ENCODE data around the gene LDLRAD4.

Gene LDLRAD4

DNA sequence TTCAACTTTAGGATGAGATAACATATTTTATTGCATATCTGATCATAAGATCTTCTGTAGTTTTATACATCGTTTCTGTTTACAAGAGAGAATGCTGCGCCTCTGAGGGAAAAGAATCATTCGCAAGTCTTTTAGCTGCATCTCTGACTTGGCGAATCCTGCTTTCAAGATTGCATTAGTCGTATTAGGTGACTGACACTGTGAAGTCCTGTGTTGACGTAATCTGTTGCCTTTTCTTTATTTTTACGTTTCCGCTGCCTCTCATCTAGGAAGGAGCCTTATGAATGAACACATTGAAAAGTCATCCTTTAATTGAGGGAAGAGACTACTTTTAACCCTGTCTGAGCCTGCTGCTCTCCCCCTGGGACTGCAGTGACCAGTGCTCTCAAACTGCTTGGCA is 101.5 kb downstream of the LDLRAD4 start:
- no peak overlapping the region for H3K27ac ChIP-seq (replicated peaks; ENCODE audit: low read length)
- no peak overlapping the region for H2BK120ac ChIP-seq (ENCODE audit: low read depth, low read length)
- H3K4ac ChIP-seq (ENCODE audit: low read length), result no peak overlapping the region
- H3K9me3 ChIP-seq (replicated peaks in 1 of 2; ENCODE audit: control insufficient read depth in 2 of 2, insufficient read depth in 1 of 2, low read depth in 1 of 2, low read length in 2 of 2), result peaks cover 6 to 8% of the 10 kb centered on the region in 2 donors
- H2BK12ac ChIP-seq (ENCODE audit: low read length), result no peak overlapping the region
- no CpG with 5 or more reads among the region's 8 CpGs for WGBS, 2 donors (ENCODE audit: extremely low coverage in 2 of 2, insufficient read length in 2 of 2, insufficient replicate concordance in 1 of 2)
- H3K23ac ChIP-seq (ENCODE audit: low read depth, low read length, poor library complexity), result no peak overlapping the region
- H2AFZ ChIP-seq (ENCODE audit: low read length), result no peak overlapping the region
- H3K36me3 ChIP-seq (replicated peaks in 1 of 2; ENCODE audit: control insufficient read depth in 2 of 2, insufficient read depth in 2 of 2, low read length in 2 of 2), result no peaks in the 10 kb centered on the region
- no peak overlapping the region for H3K4me3 ChIP-seq (ENCODE audit: low read length in 2 of 2)
- no peak overlapping the region for H3K9ac ChIP-seq (ENCODE audit: low read depth, low read length, poor library complexity)
- no peaks in the 10 kb centered on the region for H3K79me1 ChIP-seq (ENCODE audit: low read depth, low read length)
- no peak overlapping the region for H2AK5ac ChIP-seq (ENCODE audit: low read depth, low read length)
- H2BK5ac ChIP-seq (ENCODE audit: low read length), result no peak overlapping the region
- no peaks in the 10 kb centered on the region for H3K27me3 ChIP-seq (ENCODE audit: control insufficient read depth in 3 of 3, insufficient read depth in 3 of 3, low read depth in 1 of 3, low read length in 3 of 3)
- no peak overlapping the region for H4K91ac ChIP-seq (ENCODE audit: low read depth, low read length, poor library complexity)
- H3K14ac ChIP-seq (ENCODE audit: low read length), result no peak overlapping the region
- no peak overlapping the region for H4K8ac ChIP-seq (ENCODE audit: low read depth, low read length)
- H3K4me1 ChIP-seq (ENCODE audit: control insufficient read depth in 2 of 2, insufficient read depth in 1 of 2, low read depth in 1 of 2, low read length in 2 of 2), result peaks cover 0 to 1% of the 10 kb centered on the region in 2 donors
- no peak overlapping the region for H3K18ac ChIP-seq (ENCODE audit: low read length)
- no peak overlapping the region for H3K4me2 ChIP-seq (ENCODE audit: insufficient read depth, low read length, poor library complexity, severe bottlenecking)
- no peak overlapping the region for H2BK15ac ChIP-seq (ENCODE audit: low read length)
- DNase-seq (ENCODE audit: low spot score), result no peak

DNA sequence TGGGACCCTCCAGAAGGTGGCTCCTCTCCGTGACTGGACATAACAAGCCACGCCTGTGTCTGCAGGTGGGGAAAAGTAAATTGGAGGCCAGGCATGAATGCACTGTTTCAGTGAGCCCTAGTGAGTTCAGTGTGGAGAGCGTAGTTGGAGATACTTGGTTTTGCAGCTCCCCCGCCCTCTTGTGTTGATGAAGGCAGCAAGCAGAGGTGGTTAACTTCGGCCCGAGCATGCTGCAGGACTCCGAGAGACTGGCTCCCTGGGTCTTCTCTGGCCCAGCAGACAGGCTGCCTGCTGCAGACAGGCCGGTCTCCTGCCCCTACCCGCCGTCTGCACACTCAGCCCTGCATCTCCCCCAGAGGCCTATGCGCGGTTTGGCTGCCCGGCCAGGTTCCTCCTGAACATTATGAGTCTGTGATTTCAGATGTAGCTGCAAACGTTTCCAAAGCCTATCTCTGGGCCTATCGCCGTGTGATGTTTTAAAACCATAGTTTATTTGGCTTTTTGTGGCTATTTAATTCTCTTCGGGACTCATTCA is 102.4 kb downstream of the LDLRAD4 start:
- Histone ChIP-seq H3K79me1 (ENCODE audit: low read depth, low read length) (no peaks in the 10 kb centered on the region), H4K8ac (ENCODE audit: low read depth, low read length) (no peak overlapping the region), H3K18ac (ENCODE audit: low read length) (peak overlapping the region; percentile 2), H3K9me3 (replicated peaks in 1 of 2; ENCODE audit: control insufficient read depth in 2 of 2, insufficient read depth in 1 of 2, low read depth in 1 of 2, low read length in 2 of 2) (peaks cover 6% of the 10 kb centered on the region in 2 donors), H3K4me2 (ENCODE audit: insufficient read depth, low read length, poor library complexity, severe bottlenecking) (no peak overlapping the region), H3K27me3 (ENCODE audit: control insufficient read depth in 3 of 3, insufficient read depth in 3 of 3, low read depth in 1 of 3, low read length in 3 of 3) (no peaks in the 10 kb centered on the region), H2BK12ac (ENCODE audit: low read length) (no peak overlapping the region), H2AFZ (ENCODE audit: low read length) (no peak overlapping the region), H3K23ac (ENCODE audit: low read depth, low read length, poor library complexity) (no peak overlapping the region), H2BK15ac (ENCODE audit: low read length) (no peak overlapping the region), H3K9ac (ENCODE audit: low read depth, low read length, poor library complexity) (no peak overlapping the region), H2BK120ac (ENCODE audit: low read depth, low read length) (no peak overlapping the region), H2BK5ac (ENCODE audit: low read length) (no peak overlapping the region), H3K4me1 (ENCODE audit: control insufficient read depth in 2 of 2, insufficient read depth in 1 of 2, low read depth in 1 of 2, low read length in 2 of 2) (peaks cover 0 to 1% of the 10 kb centered on the region in 2 donors), H3K4me3 (ENCODE audit: low read length in 2 of 2) (no peak overlapping the region), H3K36me3 (replicated peaks in 1 of 2; ENCODE audit: control insufficient read depth in 2 of 2, insufficient read depth in 2 of 2, low read length in 2 of 2) (no peaks in the 10 kb centered on the region), H2AK5ac (ENCODE audit: low read depth, low read length) (no peak overlapping the region), H3K4ac (ENCODE audit: low read length) (no peak overlapping the region), H3K14ac (ENCODE audit: low read length) (no peak overlapping the region), H4K91ac (ENCODE audit: low read depth, low read length, poor library complexity) (no peak overlapping the region), H3K27ac (replicated peaks; ENCODE audit: low read length) (no peak overlapping the region)
- DNase-seq (ENCODE audit: low spot score), result no peak
- no CpG with 5 or more reads among the region's 17 CpGs for WGBS, 2 donors (ENCODE audit: extremely low coverage in 2 of 2, insufficient read length in 2 of 2, insufficient replicate concordance in 1 of 2)

DNA sequence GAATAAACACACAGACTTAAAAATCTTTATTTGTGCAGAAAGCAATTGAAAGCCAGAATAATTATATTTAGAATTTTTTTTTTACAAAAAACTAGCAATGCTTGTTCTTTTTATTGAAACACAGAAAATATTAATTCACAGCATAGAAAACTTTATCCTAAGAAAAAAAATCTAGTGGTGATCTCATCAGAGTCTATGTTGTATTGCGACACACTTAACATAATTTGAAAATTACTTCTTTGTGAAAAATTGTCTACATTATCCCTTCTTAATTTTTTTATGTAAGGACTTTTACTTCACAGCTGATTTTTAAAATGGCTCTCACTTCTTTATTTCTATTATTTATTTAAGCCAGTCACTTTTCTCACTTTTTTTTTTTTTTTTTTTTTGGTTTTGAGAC is 103.4 kb downstream of the LDLRAD4 start:
- no peak overlapping the region for H2BK5ac ChIP-seq (ENCODE audit: low read length)
- no peak overlapping the region for H3K27ac ChIP-seq (replicated peaks; ENCODE audit: low read length)
- H3K9ac ChIP-seq (ENCODE audit: low read depth, low read length, poor library complexity), result no peak overlapping the region
- no peaks in the 10 kb centered on the region for H3K36me3 ChIP-seq (replicated peaks in 1 of 2; ENCODE audit: control insufficient read depth in 2 of 2, insufficient read depth in 2 of 2, low read length in 2 of 2)
- H4K8ac ChIP-seq (ENCODE audit: low read depth, low read length), result no peak overlapping the region
- no peaks in the 10 kb centered on the region for H3K79me1 ChIP-seq (ENCODE audit: low read depth, low read length)
- no peak overlapping the region for H3K18ac ChIP-seq (ENCODE audit: low read length)
- DNase-seq (ENCODE audit: low spot score), result no peak
- no peak overlapping the region for H2BK12ac ChIP-seq (ENCODE audit: low read length)
- no peak overlapping the region for H3K4me2 ChIP-seq (ENCODE audit: insufficient read depth, low read length, poor library complexity, severe bottlenecking)
- no peak overlapping the region for H3K23ac ChIP-seq (ENCODE audit: low read depth, low read length, poor library complexity)
- H2AK5ac ChIP-seq (ENCODE audit: low read depth, low read length), result no peak overlapping the region
- H3K4me1 ChIP-seq (ENCODE audit: control insufficient read depth in 2 of 2, insufficient read depth in 1 of 2, low read depth in 1 of 2, low read length in 2 of 2), result peaks cover 0 to 1% of the 10 kb centered on the region in 2 donors
- no peaks in the 10 kb centered on the region for H3K27me3 ChIP-seq (ENCODE audit: control insufficient read depth in 3 of 3, insufficient read depth in 3 of 3, low read depth in 1 of 3, low read length in 3 of 3)
- H3K9me3 ChIP-seq (replicated peaks in 1 of 2; ENCODE audit: control insufficient read depth in 2 of 2, insufficient read depth in 1 of 2, low read depth in 1 of 2, low read length in 2 of 2), result peaks cover 0 to 1% of the 10 kb centered on the region in 2 donors
- no peak overlapping the region for H2BK15ac ChIP-seq (ENCODE audit: low read length)
- H3K14ac ChIP-seq (ENCODE audit: low read length), result no peak overlapping the region
- H3K4me3 ChIP-seq (ENCODE audit: low read length in 2 of 2), result no peak overlapping the region
- no peak overlapping the region for H3K4ac ChIP-seq (ENCODE audit: low read length)
- no CpG with 5 or more reads among the region's 1 CpG for WGBS, 2 donors (ENCODE audit: extremely low coverage in 2 of 2, insufficient read length in 2 of 2, insufficient replicate concordance in 1 of 2)
- H4K91ac ChIP-seq (ENCODE audit: low read depth, low read length, poor library complexity), result no peak overlapping the region
- H2AFZ ChIP-seq (ENCODE audit: low read length), result no peak overlapping the region
- no peak overlapping the region for H2BK120ac ChIP-seq (ENCODE audit: low read depth, low read length)

DNA sequence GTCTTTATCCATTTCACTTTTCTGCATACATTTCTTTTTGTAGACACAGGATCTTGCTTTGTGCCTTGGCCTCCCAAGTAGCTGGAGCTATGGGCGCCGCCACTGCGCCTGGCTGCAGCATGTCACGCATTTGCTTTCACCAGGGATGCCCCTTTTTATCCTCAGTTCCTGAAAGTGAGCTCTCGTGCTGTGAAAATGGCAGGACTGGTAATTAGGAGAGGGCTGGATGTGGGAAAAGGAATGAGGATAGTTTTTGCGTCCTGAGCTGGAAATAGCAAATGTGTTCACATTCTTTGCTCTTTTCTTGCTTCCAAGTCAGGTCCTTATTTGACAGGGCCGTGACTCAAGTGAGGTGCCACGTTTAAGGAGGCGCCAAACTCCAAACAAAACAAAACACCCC is 104.6 kb downstream of the LDLRAD4 start:
- no peak overlapping the region for H3K4me3 ChIP-seq (ENCODE audit: low read length in 2 of 2)
- no peak for DNase-seq (ENCODE audit: low spot score)
- H3K18ac ChIP-seq (ENCODE audit: low read length), result no peak overlapping the region
- no peaks in the 10 kb centered on the region for H3K36me3 ChIP-seq (replicated peaks in 1 of 2; ENCODE audit: control insufficient read depth in 2 of 2, insufficient read depth in 2 of 2, low read length in 2 of 2)
- WGBS, 2 donors (ENCODE audit: extremely low coverage in 2 of 2, insufficient read length in 2 of 2, insufficient replicate concordance in 1 of 2), result no CpG with 5 or more reads among the region's 9 CpGs
- no peak overlapping the region for H2AFZ ChIP-seq (ENCODE audit: low read length)
- H3K23ac ChIP-seq (ENCODE audit: low read depth, low read length, poor library complexity), result no peak overlapping the region
- no peak overlapping the region for H3K4me2 ChIP-seq (ENCODE audit: insufficient read depth, low read length, poor library complexity, severe bottlenecking)
- H3K9ac ChIP-seq (ENCODE audit: low read depth, low read length, poor library complexity), result no peak overlapping the region
- no peak overlapping the region for H2BK5ac ChIP-seq (ENCODE audit: low read length)
- no peak overlapping the region for H2BK15ac ChIP-seq (ENCODE audit: low read length)
- H3K4ac ChIP-seq (ENCODE audit: low read length), result no peak overlapping the region
- no peak overlapping the region for H4K91ac ChIP-seq (ENCODE audit: low read depth, low read length, poor library complexity)
- H3K14ac ChIP-seq (ENCODE audit: low read length), result no peak overlapping the region
- no peak overlapping the region for H3K27ac ChIP-seq (replicated peaks; ENCODE audit: low read length)
- H3K9me3 ChIP-seq (replicated peaks in 1 of 2; ENCODE audit: control insufficient read depth in 2 of 2, insufficient read depth in 1 of 2, low read depth in 1 of 2, low read length in 2 of 2), result peaks cover 0 to 4% of the 10 kb centered on the region in 2 donors
- no peak overlapping the region for H2BK12ac ChIP-seq (ENCODE audit: low read length)
- H2BK120ac ChIP-seq (ENCODE audit: low read depth, low read length), result no peak overlapping the region
- H2AK5ac ChIP-seq (ENCODE audit: low read depth, low read length), result no peak overlapping the region
- no peaks in the 10 kb centered on the region for H3K27me3 ChIP-seq (ENCODE audit: control insufficient read depth in 3 of 3, insufficient read depth in 3 of 3, low read depth in 1 of 3, low read length in 3 of 3)
- peaks cover 0 to 1% of the 10 kb centered on the region in 2 donors for H3K4me1 ChIP-seq (ENCODE audit: control insufficient read depth in 2 of 2, insufficient read depth in 1 of 2, low read depth in 1 of 2, low read length in 2 of 2)
- H3K79me1 ChIP-seq (ENCODE audit: low read depth, low read length), result no peaks in the 10 kb centered on the region
- no peak overlapping the region for H4K8ac ChIP-seq (ENCODE audit: low read depth, low read length)
